WTC11 (cell line): ENCODE data around the gene MTHFD2.

Experiments
- FOXP1 ChIP-seq: sonication (generic); formaldehyde crosslinking; IDR thresholded peaks from 2 replicates; pipeline ENCODE4 v1.8.0; 2022; ENCODE audit warnings: missing genetic modification reagents, mild to moderate bottlenecking, moderate library complexity, borderline replicate concordance
- JUN ChIP-seq: sonication (generic); formaldehyde crosslinking; IDR thresholded peaks from 2 replicates; pipeline ENCODE4 v1.8.0; 2023; ENCODE audit warnings: mild to moderate bottlenecking, missing genetic modification reagents
- KAT7 ChIP-seq: sonication (generic); formaldehyde crosslinking; IDR thresholded peaks from 2 replicates; pipeline ENCODE4 v1.8.1; 2023; ENCODE audit warnings: missing genetic modification reagents, mild to moderate bottlenecking, borderline replicate concordance
- NFE2L1 ChIP-seq: sonication (generic); formaldehyde crosslinking; IDR thresholded peaks from 2 replicates; pipeline ENCODE4 v1.8.1; 2023; ENCODE audit warnings: missing genetic modification reagents
- NR3C1 ChIP-seq: sonication (generic); formaldehyde crosslinking; conservative IDR thresholded peaks from 2 replicates; pipeline ENCODE4 v1.8.1; 2023; ENCODE audit warnings: low read depth, mild to moderate bottlenecking, missing genetic modification reagents
- RELA ChIP-seq: sonication (generic); formaldehyde crosslinking; IDR thresholded peaks from 2 replicates; pipeline ENCODE4 v1.8.1; 2022; ENCODE audit warnings: missing genetic modification reagents, mild to moderate bottlenecking, borderline replicate concordance
- SMAD3 ChIP-seq: sonication (generic); formaldehyde crosslinking; IDR thresholded peaks from 2 replicates; pipeline ENCODE4 v1.8.0; 2022; ENCODE audit warnings: missing genetic modification reagents, mild to moderate bottlenecking, borderline replicate concordance
- TF ChIP-seq, protein P1 (sequence below): fragments of 200-600 bp; IDR thresholded peaks from 2 replicates; pipeline ENCODE4 v1.8.0; 2022; ENCODE audit warnings: antibody characterized with exemption
- TF ChIP-seq, protein P2 (sequence below): sonication (generic); formaldehyde crosslinking; IDR thresholded peaks from 2 replicates; pipeline ENCODE4 v1.8.0; 2022; ENCODE audit warnings: mild to moderate bottlenecking, missing genetic modification reagents
- TF ChIP-seq, protein P3 (sequence below): sonication (generic); formaldehyde crosslinking; IDR thresholded peaks from 2 replicates; pipeline ENCODE4 v1.8.0; 2023; ENCODE audit warnings: missing genetic modification reagents
- TF ChIP-seq, protein P4 (sequence below): sonication (generic); formaldehyde crosslinking; IDR thresholded peaks from 2 replicates; pipeline ENCODE4 v1.8.1; 2022; ENCODE audit warnings: low read depth, mild to moderate bottlenecking, moderate library complexity, missing genetic modification reagents, borderline replicate concordance
- TF ChIP-seq, protein P5 (sequence below): sonication (generic); formaldehyde crosslinking; IDR thresholded peaks from 2 replicates; pipeline ENCODE4 v1.8.1; 2023; ENCODE audit warnings: mild to moderate bottlenecking, missing genetic modification reagents
- TF ChIP-seq, protein P6 (sequence below): sonication (generic); formaldehyde crosslinking; IDR thresholded peaks from 2 replicates; pipeline ENCODE4 v1.8.1; 2022; ENCODE audit warnings: mild to moderate bottlenecking, moderate library complexity, missing genetic modification reagents
- TF ChIP-seq, protein P7 (sequence below): sonication (generic); formaldehyde crosslinking; IDR thresholded peaks from 2 replicates; pipeline ENCODE4 v1.8.1; 2023; ENCODE audit warnings: mild to moderate bottlenecking, missing genetic modification reagents, moderate library complexity

DNA sequence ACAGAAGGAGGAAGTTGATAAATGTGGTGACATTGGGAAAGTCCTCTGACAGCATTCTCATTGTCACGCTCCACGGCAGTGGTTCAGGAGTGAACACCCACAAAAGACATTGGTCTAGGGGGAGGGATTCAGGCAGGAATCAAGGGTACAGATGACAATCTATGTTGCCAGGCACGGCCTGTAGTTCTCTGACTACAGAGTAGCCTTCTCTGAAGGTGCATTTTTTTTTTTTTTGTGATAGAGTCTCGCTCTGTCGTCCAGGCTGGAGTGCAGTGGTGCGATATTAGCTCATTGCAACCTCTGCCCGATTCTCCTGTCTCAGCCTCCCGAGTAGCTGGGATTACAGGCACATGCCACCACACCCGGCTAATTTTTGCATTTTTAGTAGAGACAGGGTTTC, 12.4 kb upstream of the MTHFD2 start:
- TF ChIP-seq, protein P1, sequence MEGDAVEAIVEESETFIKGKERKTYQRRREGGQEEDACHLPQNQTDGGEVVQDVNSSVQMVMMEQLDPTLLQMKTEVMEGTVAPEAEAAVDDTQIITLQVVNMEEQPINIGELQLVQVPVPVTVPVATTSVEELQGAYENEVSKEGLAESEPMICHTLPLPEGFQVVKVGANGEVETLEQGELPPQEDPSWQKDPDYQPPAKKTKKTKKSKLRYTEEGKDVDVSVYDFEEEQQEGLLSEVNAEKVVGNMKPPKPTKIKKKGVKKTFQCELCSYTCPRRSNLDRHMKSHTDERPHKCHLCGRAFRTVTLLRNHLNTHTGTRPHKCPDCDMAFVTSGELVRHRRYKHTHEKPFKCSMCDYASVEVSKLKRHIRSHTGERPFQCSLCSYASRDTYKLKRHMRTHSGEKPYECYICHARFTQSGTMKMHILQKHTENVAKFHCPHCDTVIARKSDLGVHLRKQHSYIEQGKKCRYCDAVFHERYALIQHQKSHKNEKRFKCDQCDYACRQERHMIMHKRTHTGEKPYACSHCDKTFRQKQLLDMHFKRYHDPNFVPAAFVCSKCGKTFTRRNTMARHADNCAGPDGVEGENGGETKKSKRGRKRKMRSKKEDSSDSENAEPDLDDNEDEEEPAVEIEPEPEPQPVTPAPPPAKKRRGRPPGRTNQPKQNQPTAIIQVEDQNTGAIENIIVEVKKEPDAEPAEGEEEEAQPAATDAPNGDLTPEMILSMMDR = no peak
- TF ChIP-seq, protein P2, sequence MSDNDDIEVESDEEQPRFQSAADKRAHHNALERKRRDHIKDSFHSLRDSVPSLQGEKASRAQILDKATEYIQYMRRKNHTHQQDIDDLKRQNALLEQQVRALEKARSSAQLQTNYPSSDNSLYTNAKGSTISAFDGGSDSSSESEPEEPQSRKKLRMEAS (CRISPR knock-in tag) = no peak
- TF ChIP-seq, protein P3, sequence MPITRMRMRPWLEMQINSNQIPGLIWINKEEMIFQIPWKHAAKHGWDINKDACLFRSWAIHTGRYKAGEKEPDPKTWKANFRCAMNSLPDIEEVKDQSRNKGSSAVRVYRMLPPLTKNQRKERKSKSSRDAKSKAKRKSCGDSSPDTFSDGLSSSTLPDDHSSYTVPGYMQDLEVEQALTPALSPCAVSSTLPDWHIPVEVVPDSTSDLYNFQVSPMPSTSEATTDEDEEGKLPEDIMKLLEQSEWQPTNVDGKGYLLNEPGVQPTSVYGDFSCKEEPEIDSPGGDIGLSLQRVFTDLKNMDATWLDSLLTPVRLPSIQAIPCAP (CRISPR knock-in tag) = no peak
- no peak for TF ChIP-seq FOXP1
- no peak for TF ChIP-seq KAT7
- TF ChIP-seq, protein P4, sequence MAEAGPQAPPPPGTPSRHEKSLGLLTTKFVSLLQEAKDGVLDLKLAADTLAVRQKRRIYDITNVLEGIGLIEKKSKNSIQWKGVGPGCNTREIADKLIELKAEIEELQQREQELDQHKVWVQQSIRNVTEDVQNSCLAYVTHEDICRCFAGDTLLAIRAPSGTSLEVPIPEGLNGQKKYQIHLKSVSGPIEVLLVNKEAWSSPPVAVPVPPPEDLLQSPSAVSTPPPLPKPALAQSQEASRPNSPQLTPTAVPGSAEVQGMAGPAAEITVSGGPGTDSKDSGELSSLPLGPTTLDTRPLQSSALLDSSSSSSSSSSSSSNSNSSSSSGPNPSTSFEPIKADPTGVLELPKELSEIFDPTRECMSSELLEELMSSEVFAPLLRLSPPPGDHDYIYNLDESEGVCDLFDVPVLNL (CRISPR knock-in tag) = no peak
- TF ChIP-seq, protein P5, sequence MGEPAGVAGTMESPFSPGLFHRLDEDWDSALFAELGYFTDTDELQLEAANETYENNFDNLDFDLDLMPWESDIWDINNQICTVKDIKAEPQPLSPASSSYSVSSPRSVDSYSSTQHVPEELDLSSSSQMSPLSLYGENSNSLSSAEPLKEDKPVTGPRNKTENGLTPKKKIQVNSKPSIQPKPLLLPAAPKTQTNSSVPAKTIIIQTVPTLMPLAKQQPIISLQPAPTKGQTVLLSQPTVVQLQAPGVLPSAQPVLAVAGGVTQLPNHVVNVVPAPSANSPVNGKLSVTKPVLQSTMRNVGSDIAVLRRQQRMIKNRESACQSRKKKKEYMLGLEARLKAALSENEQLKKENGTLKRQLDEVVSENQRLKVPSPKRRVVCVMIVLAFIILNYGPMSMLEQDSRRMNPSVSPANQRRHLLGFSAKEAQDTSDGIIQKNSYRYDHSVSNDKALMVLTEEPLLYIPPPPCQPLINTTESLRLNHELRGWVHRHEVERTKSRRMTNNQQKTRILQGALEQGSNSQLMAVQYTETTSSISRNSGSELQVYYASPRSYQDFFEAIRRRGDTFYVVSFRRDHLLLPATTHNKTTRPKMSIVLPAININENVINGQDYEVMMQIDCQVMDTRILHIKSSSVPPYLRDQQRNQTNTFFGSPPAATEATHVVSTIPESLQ (CRISPR knock-in tag) = no peak
- TF ChIP-seq NFE2L1 (CRISPR knock-in tag) = no peak
- TF ChIP-seq RELA (CRISPR knock-in tag) = no peak
- TF ChIP-seq NR3C1 = no peak
- TF ChIP-seq SMAD3 (CRISPR knock-in tag) = no peak
- TF ChIP-seq, protein P6, sequence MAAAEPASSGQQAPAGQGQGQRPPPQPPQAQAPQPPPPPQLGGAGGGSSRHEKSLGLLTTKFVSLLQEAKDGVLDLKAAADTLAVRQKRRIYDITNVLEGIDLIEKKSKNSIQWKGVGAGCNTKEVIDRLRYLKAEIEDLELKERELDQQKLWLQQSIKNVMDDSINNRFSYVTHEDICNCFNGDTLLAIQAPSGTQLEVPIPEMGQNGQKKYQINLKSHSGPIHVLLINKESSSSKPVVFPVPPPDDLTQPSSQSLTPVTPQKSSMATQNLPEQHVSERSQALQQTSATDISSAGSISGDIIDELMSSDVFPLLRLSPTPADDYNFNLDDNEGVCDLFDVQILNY (CRISPR knock-in tag) = no peak
- TF ChIP-seq JUN (CRISPR knock-in tag) = no peak
- TF ChIP-seq, protein P7, sequence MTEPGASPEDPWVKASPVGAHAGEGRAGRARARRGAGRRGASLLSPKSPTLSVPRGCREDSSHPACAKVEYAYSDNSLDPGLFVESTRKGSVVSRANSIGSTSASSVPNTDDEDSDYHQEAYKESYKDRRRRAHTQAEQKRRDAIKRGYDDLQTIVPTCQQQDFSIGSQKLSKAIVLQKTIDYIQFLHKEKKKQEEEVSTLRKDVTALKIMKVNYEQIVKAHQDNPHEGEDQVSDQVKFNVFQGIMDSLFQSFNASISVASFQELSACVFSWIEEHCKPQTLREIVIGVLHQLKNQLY = no peak
